Hepatocyte (in vitro differentiated cells): ENCODE data around the gene CSNK2A1.

Source experiments
- CTCF ChIP-seq: fragments of 200-600 bp; sonication (generic); IDR thresholded peaks from 2 replicates; pipeline ENCODE4 v1.5.1; 2016; ENCODE audit warnings: antibody characterized with exemption, mild to moderate bottlenecking; ENCODE audit not compliant: poor library complexity
- EZH2 ChIP-seq: fragments of 200-600 bp; sonication (generic); IDR thresholded peaks from 2 replicates; pipeline ENCODE4 v1.6.1; 2016; ENCODE audit warnings: antibody characterized with exemption, mild to moderate bottlenecking, borderline replicate concordance
- EZH2phosphoT487 ChIP-seq: fragments of 200-600 bp; sonication (generic); IDR thresholded peaks from one replicate; pipeline ENCODE4 v1.6.1; 2018; ENCODE audit warnings: antibody characterized with exemption, mild to moderate bottlenecking, low read depth, moderate library complexity; ENCODE audit not compliant: unreplicated experiment, severe bottlenecking

DNA sequence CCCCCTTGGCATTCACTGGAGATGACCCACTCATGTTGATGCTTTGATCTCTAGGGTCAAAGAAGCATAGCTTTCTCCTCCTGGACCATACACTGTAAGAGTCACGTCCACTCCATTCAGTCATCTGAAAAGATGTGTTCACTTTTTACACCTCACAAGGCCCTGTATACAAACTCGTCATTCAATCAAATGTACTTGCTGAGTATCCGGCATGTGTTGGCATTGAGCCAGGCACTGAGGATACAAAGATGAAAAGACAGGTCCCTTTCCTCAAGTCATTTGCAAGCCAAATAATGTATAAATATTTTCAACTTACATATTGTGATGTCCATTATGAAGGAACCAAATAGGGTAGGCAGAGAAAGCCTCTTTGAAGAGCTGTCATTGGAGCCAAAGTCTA is 32.6 kb upstream of the CSNK2A1 start:
- TF ChIP-seq CTCF, result no peak
- no peak for TF ChIP-seq EZH2
- no peak for TF ChIP-seq EZH2phosphoT487
